Measurements from ENCODE around the gene NEK1.

GRCh38 chr4:169376421-169376820, 236.0 kb downstream of the NEK1 start:
- TF ChIP-seq POLR2A (IDR thresholded peaks at IDR 0.05; ENCODE audit: low read depth, low read length) (no peak), TAF1 (IDR thresholded peaks at IDR 0.05; ENCODE audit: low read depth, low read length) (no peak), POLR2AphosphoS5 (IDR thresholded peaks at IDR 0.05; ENCODE audit: low read depth, low read length) (no peak)

Measured in GM12891 (cell line).